Measurements from ENCODE around the gene RBM7. TPM values are rescaled to one million over a fixed set of nuclear protein-coding genes. Genes with fewer than 3 reads are reported as not detected.

Gene RBM7
- total and polyA plus RNA-seq, 4 donors = 27.9 to 42.6 (median 31.8) TPM

DNA sequence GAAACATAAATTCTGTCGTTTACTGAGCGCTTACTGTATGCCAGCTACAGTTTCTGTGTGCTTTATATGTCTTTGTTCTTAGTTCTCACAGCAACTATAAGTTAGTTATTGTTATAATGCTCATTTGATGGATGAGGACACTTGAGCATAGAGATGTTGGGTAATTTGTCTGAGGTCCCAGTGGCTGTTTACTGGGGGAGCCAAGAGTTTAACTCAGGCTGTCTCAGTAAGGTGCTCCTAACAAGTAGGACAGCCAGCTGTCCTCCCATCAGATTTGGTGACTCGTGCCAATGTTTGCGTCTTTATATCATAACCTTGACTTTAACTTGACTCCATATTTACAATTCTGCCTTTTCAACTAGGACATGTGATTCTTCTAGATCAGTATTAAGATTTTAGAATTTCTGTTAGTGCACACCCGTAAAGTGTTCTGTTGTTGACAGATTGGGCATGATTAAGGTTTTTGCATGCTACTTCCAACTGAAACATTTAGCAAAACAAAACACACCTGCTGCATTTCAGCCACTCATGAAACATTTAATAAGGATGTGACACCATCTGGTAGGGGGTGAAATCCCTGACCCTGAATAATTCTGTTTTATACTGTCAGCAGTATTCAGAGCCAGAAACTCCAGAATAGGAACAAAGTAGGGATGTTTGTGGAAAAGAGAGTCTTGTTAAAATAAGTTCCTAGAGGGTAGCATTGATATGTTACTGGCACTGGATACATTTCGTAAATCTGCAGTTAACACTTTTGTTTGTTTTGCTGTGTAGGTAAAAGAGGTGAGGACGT lies 40.7 kb downstream of the RBM7 start:
- H3K36me3 ChIP-seq (ENCODE audit: control insufficient read depth, insufficient read depth, low read length) = no peaks in the 10 kb centered on the region
- peaks cover 4% of the 10 kb centered on the region for H3K4me1 ChIP-seq (ENCODE audit: control insufficient read depth, insufficient read depth, low read length)
- no peak overlapping the region for H3K27ac ChIP-seq (ENCODE audit: low read depth, low read length)
- H3K4me3 ChIP-seq (ENCODE audit: low read depth, low read length) = no peak overlapping the region
- no peaks in the 10 kb centered on the region for H3K27me3 ChIP-seq (ENCODE audit: control insufficient read depth, insufficient read depth, low read length)
- 43% methylated on average over 1 of the region's 7 CpGs for WGBS (ENCODE audit: insufficient coverage)
- peak in 1 of 6 donors; percentile 24 for DNase-seq (ENCODE audit: low read depth in 4 of 6, low spot score in 6 of 6)
- H3K9me3 ChIP-seq (ENCODE audit: control insufficient read depth, insufficient read depth, low read length) = no peaks in the 10 kb centered on the region

GRCh38 chr11:114441921-114442320 lies 41.5 kb downstream of the RBM7 start:
- WGBS (ENCODE audit: insufficient coverage) = 71% methylated on average over 2 of the region's 2 CpGs
- Histone ChIP-seq H3K4me3 (ENCODE audit: low read depth, low read length) (no peak overlapping the region), H3K9me3 (ENCODE audit: control insufficient read depth, insufficient read depth, low read length) (no peaks in the 10 kb centered on the region), H3K4me1 (ENCODE audit: control insufficient read depth, insufficient read depth, low read length) (peaks cover 4% of the 10 kb centered on the region), H3K27ac (ENCODE audit: low read depth, low read length) (no peak overlapping the region), H3K27me3 (ENCODE audit: control insufficient read depth, insufficient read depth, low read length) (no peaks in the 10 kb centered on the region), H3K36me3 (ENCODE audit: control insufficient read depth, insufficient read depth, low read length) (no peaks in the 10 kb centered on the region)
- DNase-seq (ENCODE audit: low read depth in 4 of 6, low spot score in 6 of 6) = no peak

GRCh38 chr11:114442536-114442935 lies 42.1 kb downstream of the RBM7 start:
- no peaks in the 10 kb centered on the region for H3K36me3 ChIP-seq (ENCODE audit: control insufficient read depth, insufficient read depth, low read length)
- H3K4me3 ChIP-seq (ENCODE audit: low read depth, low read length) = no peak overlapping the region
- no peak overlapping the region for H3K27ac ChIP-seq (ENCODE audit: low read depth, low read length)
- DNase-seq (ENCODE audit: low read depth in 4 of 6, low spot score in 6 of 6) = no peak
- H3K9me3 ChIP-seq (ENCODE audit: control insufficient read depth, insufficient read depth, low read length) = no peaks in the 10 kb centered on the region
- no CpG with 5 or more reads among the region's 1 CpG for WGBS (ENCODE audit: insufficient coverage)
- no peaks in the 10 kb centered on the region for H3K27me3 ChIP-seq (ENCODE audit: control insufficient read depth, insufficient read depth, low read length)
- peaks cover 4% of the 10 kb centered on the region for H3K4me1 ChIP-seq (ENCODE audit: control insufficient read depth, insufficient read depth, low read length)

DNA sequence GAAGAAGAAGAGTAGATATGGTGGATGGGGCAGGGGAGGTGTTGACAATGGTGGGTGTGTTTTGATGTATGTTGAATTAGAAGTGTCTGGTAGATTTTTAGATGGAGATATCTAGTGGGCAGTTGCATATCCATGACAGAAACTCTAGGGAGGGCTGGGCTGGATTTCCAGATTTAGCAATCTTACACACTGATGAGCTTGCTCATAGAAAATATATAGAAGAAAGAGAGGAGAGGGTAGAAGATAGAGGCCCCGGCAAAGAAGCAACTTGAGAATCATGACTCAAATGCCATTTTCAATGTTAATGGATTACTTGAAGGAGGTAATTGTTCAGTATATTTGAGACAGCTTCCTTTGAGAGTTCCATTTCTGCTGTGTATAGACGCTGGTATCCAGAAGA lies 47.0 kb downstream of the RBM7 start:
- Histone ChIP-seq H3K36me3 (ENCODE audit: control insufficient read depth, insufficient read depth, low read length) (no peaks in the 10 kb centered on the region), H3K9me3 (ENCODE audit: control insufficient read depth, insufficient read depth, low read length) (no peaks in the 10 kb centered on the region), H3K4me3 (ENCODE audit: low read depth, low read length) (no peak overlapping the region), H3K27ac (ENCODE audit: low read depth, low read length) (no peak overlapping the region), H3K27me3 (ENCODE audit: control insufficient read depth, insufficient read depth, low read length) (no peaks in the 10 kb centered on the region), H3K4me1 (ENCODE audit: control insufficient read depth, insufficient read depth, low read length) (no peaks in the 10 kb centered on the region)
- WGBS (ENCODE audit: insufficient coverage) = 100% methylated on average over 2 of the region's 2 CpGs
- no peak for DNase-seq (ENCODE audit: low read depth in 4 of 6, low spot score in 6 of 6)

DNA sequence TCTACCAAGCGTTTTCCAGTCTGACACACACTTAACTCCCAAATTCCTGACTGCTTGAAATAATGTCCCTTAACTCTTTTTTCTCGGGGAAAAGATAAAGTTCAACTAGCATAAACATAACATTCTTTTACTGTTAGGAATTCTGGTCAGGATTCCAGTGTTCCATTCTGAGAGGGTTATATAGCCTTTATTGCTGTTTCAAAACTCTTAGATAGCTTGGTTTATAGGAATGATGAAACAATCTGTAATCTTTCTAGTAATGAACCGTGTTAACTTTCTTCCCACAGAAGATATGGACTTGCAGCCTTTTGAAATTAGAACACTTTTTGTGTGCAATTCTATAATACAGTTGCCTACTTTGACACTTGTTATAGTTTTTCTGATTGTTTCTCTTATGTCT lies 47.4 kb downstream of the RBM7 start:
- no peaks in the 10 kb centered on the region for H3K4me1 ChIP-seq (ENCODE audit: control insufficient read depth, insufficient read depth, low read length)
- no peaks in the 10 kb centered on the region for H3K27me3 ChIP-seq (ENCODE audit: control insufficient read depth, insufficient read depth, low read length)
- DNase-seq (ENCODE audit: low read depth in 4 of 6, low spot score in 6 of 6) = no peak
- no peaks in the 10 kb centered on the region for H3K9me3 ChIP-seq (ENCODE audit: control insufficient read depth, insufficient read depth, low read length)
- no peak overlapping the region for H3K27ac ChIP-seq (ENCODE audit: low read depth, low read length)
- 86% methylated on average over 1 of the region's 3 CpGs for WGBS (ENCODE audit: insufficient coverage)
- no peaks in the 10 kb centered on the region for H3K36me3 ChIP-seq (ENCODE audit: control insufficient read depth, insufficient read depth, low read length)
- no peak overlapping the region for H3K4me3 ChIP-seq (ENCODE audit: low read depth, low read length)

GRCh38 chr11:114448749-114449482 lies 48.5 kb downstream of the RBM7 start:
- Histone ChIP-seq H3K4me3 (ENCODE audit: low read depth, low read length) (no peak overlapping the region), H3K36me3 (ENCODE audit: control insufficient read depth, insufficient read depth, low read length) (no peaks in the 10 kb centered on the region), H3K9me3 (ENCODE audit: control insufficient read depth, insufficient read depth, low read length) (no peaks in the 10 kb centered on the region), H3K27me3 (ENCODE audit: control insufficient read depth, insufficient read depth, low read length) (no peaks in the 10 kb centered on the region), H3K27ac (ENCODE audit: low read depth, low read length) (no peak overlapping the region), H3K4me1 (ENCODE audit: control insufficient read depth, insufficient read depth, low read length) (no peaks in the 10 kb centered on the region)
- no peak for DNase-seq (ENCODE audit: low read depth in 4 of 6, low spot score in 6 of 6)
- no CpG with 5 or more reads among the region's 2 CpGs for WGBS (ENCODE audit: insufficient coverage)

- H3K4me1 ChIP-seq (ENCODE audit: control insufficient read depth, insufficient read depth, low read length) = no peaks in the 10 kb centered on the region
- H3K27ac ChIP-seq (ENCODE audit: low read depth, low read length) = no peak overlapping the region
- no peaks in the 10 kb centered on the region for H3K27me3 ChIP-seq (ENCODE audit: control insufficient read depth, insufficient read depth, low read length)
- H3K36me3 ChIP-seq (ENCODE audit: control insufficient read depth, insufficient read depth, low read length) = no peaks in the 10 kb centered on the region
- H3K9me3 ChIP-seq (ENCODE audit: control insufficient read depth, insufficient read depth, low read length) = no peaks in the 10 kb centered on the region
- peak in 1 of 6 donors; percentile 25 for DNase-seq (ENCODE audit: low read depth in 4 of 6, low spot score in 6 of 6)
- WGBS (ENCODE audit: insufficient coverage) = 52% methylated on average over 3 of the region's 6 CpGs
- no peak overlapping the region for H3K4me3 ChIP-seq (ENCODE audit: low read depth, low read length)
Observed at GRCh38 chr11:114449845-114450244, 49.4 kb downstream of the RBM7 start.

DNA sequence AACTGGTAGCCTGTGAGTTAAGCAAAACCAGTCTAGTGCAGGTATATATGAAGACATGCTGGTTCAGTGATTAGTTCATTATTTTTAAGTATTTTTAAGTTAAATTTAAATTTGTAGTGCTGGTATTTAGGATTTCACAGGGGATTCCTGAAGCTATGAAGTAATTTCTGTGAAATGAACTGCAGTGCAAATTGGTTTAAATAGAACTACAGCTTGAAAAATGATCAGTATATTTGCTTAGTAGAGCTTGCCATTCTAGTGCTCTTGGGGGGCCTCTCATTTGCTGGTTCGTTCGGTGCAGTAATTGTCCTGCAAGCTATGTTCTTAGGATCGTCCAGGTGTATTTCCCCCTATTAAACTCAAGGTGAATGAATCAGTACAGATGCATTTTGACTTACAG lies 51.9 kb downstream of the RBM7 start:
- no peaks in the 10 kb centered on the region for H3K4me1 ChIP-seq (ENCODE audit: control insufficient read depth, insufficient read depth, low read length)
- DNase-seq (ENCODE audit: low read depth in 4 of 6, low spot score in 6 of 6) = peak in 1 of 6 donors; percentile 60
- H3K9me3 ChIP-seq (ENCODE audit: control insufficient read depth, insufficient read depth, low read length) = no peaks in the 10 kb centered on the region
- no peaks in the 10 kb centered on the region for H3K36me3 ChIP-seq (ENCODE audit: control insufficient read depth, insufficient read depth, low read length)
- no peak overlapping the region for H3K4me3 ChIP-seq (ENCODE audit: low read depth, low read length)
- no CpG with 5 or more reads among the region's 3 CpGs for WGBS (ENCODE audit: insufficient coverage)
- H3K27ac ChIP-seq (ENCODE audit: low read depth, low read length) = no peak overlapping the region
- no peaks in the 10 kb centered on the region for H3K27me3 ChIP-seq (ENCODE audit: control insufficient read depth, insufficient read depth, low read length)

Measured in spinal cord (tissue), 10 donors.